HG02840 (cell line): Measurements from ENCODE around the gene RARS2.
"Not testable (repeated sequence)": the region's sequence is repeated elsewhere in the genome, so short reads cannot be mapped to it uniquely, and the experiment has no call there.

Experiments used
- ATAC-seq: cut with Tn5 transposase; IDR thresholded peaks from one replicate; pipeline ENCODE4 v1.9.1; 2021; ENCODE audit warnings: mild to moderate bottlenecking, moderate library complexity, moderate number of reproducible peaks; ENCODE audit not compliant: unreplicated experiment, low FRiP score

The RARS2 gene, protein sequence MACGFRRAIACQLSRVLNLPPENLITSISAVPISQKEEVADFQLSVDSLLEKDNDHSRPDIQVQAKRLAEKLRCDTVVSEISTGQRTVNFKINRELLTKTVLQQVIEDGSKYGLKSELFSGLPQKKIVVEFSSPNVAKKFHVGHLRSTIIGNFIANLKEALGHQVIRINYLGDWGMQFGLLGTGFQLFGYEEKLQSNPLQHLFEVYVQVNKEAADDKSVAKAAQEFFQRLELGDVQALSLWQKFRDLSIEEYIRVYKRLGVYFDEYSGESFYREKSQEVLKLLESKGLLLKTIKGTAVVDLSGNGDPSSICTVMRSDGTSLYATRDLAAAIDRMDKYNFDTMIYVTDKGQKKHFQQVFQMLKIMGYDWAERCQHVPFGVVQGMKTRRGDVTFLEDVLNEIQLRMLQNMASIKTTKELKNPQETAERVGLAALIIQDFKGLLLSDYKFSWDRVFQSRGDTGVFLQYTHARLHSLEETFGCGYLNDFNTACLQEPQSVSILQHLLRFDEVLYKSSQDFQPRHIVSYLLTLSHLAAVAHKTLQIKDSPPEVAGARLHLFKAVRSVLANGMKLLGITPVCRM

GRCh38 chr6:87589693-87590416 lies at the start of gene RARS2, which contains the start of gene ORC3:
Gene RARS2 (minus strand): TSS chr6:87589987. CDS start chr6:87589957, 30 bp downstream.
Gene ORC3 (plus strand): TSS chr6:87590135. CDS start chr6:87590169, 34 bp downstream.
- peak; percentile 99 for ATAC-seq

DNA sequence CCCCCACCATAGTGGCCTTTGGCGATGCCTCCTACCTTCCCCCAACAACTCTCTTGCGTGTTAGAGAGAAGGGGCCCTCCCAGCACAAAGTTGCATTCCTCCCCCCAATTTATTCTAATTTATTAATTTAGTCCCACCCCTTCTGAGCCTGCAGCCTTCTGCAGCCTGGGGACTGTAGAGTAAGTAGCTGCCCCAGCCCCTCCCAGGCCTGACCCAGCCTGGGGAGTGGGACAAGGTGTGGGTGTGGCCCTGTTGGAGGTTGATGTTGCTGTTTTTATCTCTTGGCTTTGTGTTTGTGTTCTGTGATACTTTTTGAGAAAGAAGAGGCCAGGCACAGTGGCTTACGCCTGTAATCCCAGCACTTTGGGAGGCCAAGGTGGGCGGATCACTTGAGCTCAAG lies 49.6 kb upstream of the RARS2 start:
- ATAC-seq = no peak

GRCh38 chr6:87637106-87637505 lies 47.3 kb upstream of the RARS2 start:
- ATAC-seq = no peak

- ATAC-seq = no peak
These were observed 46.5 kb upstream of the RARS2 start for GRCh38 chr6:87636315-87636714.

- no peak for ATAC-seq
These were observed 44.1 kb upstream of the RARS2 start for GRCh38 chr6:87633851-87634250.

DNA sequence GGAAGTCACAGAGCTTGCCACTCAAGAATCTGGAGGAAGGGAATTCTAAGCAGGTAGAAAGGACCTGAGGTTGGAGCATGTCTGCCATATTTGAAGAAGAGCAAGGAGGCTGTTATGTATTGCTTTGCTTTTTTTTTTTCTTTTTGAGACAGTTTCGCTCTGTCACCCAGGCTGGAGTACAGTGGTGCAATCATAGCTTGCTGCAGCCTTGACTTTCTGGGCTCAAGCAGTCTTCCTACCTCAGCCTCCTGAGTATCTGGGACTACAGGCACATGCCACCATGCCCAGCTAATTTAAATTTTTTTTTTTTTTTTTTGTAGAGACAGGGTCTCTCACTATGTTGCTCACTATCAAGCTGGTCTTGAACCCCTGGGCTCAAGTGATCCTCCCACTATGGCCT lies 41.0 kb upstream of the RARS2 start:
- no peak for ATAC-seq

- no peak for ATAC-seq
These were observed 39.1 kb upstream of the RARS2 start for GRCh38 chr6:87628881-87629280.

DNA sequence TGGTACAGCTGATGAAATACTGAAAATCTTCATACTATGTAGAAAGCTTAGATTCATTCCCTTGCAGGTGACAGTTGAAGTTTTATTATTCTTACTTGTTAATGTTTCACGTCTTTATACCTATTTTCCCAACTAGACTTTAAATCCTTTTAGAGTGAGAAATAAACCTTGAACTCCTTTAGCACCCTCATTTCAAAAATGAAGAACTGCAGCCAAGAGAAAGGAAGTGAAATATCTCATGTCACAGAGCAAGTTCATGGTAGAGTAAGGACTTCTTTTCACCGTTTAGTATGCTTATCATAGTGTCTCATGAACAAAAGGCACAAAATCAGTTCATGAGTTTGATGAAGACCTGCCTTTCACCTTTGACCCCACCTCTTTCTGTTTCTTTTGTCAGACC lies 38.6 kb upstream of the RARS2 start:
- no peak for ATAC-seq

DNA sequence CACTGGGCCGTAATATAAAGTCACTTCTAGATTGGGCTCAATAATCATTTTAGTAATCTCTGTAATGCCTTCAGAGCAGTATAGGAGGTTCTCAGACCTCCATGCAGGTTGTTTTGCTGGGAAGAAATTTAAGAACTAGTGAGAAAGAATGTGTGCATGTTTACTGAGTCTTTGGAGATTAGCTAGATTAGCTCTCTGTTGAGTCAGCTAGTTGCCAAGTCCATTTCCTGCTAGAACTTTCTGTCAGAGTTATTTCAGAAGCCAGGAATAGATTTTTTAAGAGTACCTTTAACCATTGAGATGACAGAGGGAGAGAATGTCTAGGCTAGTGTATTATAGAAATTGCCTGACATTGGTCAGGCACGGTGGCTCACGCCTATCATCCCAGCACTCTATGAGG lies 33.5 kb upstream of the RARS2 start:
- no peak for ATAC-seq

- ATAC-seq = no peak
These were observed 28.7 kb upstream of the RARS2 start for GRCh38 chr6:87618531-87618930.

GRCh38 chr6:87617405-87617804 lies 27.6 kb upstream of the RARS2 start:
- no peak for ATAC-seq

GRCh38 chr6:87613018-87613417 lies 23.2 kb upstream of the RARS2 start:
- ATAC-seq = not testable (repeated sequence)

DNA sequence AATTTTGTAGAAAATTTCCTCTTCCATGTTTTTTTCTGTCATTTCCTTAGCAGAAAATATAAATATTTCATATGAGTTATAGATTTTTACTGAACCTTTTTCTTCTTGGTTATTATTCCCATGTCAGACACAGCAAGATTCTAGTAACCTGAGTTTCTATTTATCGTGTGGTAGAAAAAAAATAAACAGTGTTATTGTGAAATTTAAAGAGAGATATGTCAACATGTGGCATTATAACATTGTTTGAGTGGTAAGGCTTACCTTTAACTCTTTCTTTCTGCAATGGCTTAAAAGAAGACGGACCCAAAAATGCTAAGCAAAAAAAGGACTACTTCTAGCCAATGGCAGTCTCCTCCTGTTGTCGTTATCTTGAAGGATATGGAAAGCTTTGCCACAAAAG lies 19.0 kb upstream of the RARS2 start:
- ATAC-seq = no peak

DNA sequence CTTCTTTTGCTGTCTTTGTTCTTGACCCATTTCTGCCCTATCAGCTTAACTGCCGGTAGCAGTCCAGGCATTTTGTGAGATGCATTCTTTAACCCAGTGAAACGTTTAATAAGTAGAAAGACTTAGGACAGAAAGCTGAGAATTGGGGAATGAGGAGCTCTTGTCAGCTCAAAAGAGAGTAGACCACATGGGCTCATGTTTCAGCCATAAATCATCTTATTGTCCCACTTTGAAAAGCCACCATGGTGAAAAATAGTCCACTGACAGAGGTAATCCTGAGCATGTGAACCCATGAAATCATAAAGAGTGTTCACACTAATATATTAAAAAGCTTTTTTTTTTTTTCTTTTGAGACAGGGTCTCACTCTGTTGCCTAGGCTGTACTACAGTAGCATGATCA lies 16.4 kb upstream of the RARS2 start:
- ATAC-seq = no peak

- no peak for ATAC-seq
These were observed 10.8 kb upstream of the RARS2 start for GRCh38 chr6:87600576-87600975.

- ATAC-seq = no peak
These were observed 1.2 kb upstream of the RARS2 start for GRCh38 chr6:87590990-87591389.

DNA sequence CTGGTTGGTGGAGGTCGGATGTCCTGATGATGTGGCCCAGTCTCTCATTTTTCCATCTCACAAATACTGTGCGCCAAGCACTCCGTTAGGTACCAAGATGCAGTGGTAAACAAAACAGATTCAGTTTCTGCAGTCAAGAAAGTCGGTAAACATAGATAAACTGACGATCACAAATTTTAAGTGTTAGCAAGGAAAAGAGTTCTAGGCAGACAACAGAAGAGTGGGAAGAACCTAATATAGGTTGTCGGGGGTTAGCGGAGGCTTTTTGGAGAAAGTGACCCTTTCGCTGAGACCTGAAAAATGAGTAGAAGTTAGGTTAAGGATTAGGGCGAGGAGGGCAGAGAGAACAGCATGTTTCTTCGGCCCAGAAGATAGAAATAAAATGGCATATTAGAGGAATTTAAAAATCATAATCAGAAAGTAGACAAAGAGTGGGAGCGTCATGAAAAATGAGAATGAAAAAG lies 662 bp upstream of the RARS2 start:
- no peak for ATAC-seq

DNA sequence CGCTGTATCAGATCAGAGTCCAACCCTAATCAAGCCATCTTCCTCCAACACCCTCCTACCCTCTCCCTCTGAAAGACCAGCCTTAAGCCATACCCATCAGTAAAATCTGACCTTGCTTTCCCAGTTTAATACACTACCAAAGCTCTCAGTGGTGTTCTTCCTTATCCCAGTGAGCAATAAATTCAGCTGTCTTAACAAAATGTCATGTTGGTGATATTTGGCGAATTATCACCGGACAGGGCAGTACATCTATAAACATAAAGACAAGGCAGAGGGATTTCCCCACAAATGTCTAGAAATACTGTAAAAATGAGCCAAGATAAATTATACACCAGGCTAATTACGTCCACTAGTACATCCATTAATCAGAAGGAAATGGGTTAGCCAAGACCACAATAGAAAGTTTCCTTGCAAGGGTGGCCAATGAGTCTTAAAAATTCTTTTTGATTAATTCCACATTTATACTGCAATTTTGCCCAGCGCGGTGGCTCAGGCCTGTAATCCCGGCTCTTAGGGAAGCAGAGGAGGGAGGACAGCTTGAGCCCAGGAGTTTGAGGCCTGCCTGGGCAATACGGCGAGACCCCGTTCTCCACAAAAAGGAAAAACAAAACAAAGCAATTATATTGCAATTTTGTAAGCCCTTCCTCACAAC lies 905 bp downstream of the RARS2 start:
- no peak for ATAC-seq

DNA sequence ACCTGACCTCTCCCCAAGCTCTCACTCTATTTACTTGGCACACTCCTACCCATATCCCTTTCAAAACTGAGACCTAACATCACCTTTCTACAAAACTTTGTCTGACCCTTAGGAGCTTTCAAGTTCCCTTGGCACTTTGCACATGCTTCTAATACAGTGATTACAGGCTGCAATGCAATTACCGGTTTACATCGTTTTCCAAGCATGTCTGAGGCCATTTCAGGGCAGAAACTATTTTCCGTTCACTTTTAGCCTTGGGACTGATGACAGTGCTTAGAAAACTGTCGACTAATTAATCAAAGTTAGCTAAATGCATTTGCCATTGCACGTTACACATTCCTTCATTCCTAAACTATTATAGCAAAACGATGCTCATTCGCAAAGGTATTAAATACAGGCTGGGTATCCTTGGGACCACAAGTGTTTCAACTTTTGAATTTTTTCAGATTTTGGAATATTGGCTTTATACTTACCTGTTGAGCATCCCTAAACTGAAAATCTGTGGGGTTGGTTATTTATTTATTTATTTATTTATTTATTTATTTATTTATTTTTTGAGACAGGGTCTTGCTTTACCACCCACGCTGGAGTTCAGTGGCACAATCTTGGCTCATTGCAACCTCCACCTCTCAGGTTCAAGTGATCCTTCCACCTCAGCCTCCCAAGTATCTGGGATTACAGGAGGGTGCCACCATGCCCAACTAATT lies 3.3 kb downstream of the RARS2 start:
- no peak for ATAC-seq

- no peak for ATAC-seq
These were observed 6.0 kb downstream of the RARS2 start for GRCh38 chr6:87583822-87584221.
